ENCODE measurements around the gene SORBS2. TPM values are rescaled to one million over a fixed set of nuclear protein-coding genes. Genes with fewer than 3 reads are reported as not detected.

SORBS2 gene
- total RNA-seq, 1 donor from 2014 or later, result 33.6 TPM

DNA sequence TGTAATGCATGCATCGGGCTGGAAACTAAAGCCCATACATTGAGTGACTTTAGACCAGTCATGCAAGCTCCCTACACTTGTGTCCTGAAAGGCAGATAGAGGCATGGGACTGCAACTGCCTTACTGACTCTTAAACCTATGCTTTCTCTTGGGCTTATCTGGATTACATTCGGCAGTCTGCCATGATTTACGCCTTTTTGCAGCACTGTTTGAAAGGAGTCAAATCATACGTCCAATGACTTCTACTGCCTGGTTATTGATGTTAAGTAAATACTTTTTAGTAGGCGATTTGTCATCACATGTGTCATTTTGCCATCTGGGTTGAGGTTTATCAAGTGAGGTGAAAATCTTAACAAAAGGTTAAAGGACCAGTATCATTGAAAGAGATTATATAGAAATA lies 31.5 kb downstream of the SORBS2 start:
- DNase-seq (ENCODE audit: extremely low spot score, unreplicated experiment), result no peak
- Mint-ChIP-seq H3K27me3 (ENCODE audit: unreplicated experiment) (no peaks in the 10 kb centered on the region), H3K36me3 (ENCODE audit: unreplicated experiment) (no peaks in the 10 kb centered on the region), H3K4me1 (ENCODE audit: unreplicated experiment) (peaks cover 61% of the 10 kb centered on the region), H3K4me3 (ENCODE audit: unreplicated experiment) (no peak overlapping the region), H3K27ac (ENCODE audit: unreplicated experiment) (no peak overlapping the region), H3K9me3 (ENCODE audit: unreplicated experiment) (no peaks in the 10 kb centered on the region)
- no peak for TF ChIP-seq CTCF (IDR thresholded peaks at IDR 0.05)

GRCh38 chr4:185779517-185779916 lies 32.5 kb downstream of the SORBS2 start:
- H3K4me3 Mint-ChIP-seq (ENCODE audit: unreplicated experiment), result no peak overlapping the region
- peaks cover 65% of the 10 kb centered on the region for H3K4me1 Mint-ChIP-seq (ENCODE audit: unreplicated experiment)
- no peak for DNase-seq (ENCODE audit: extremely low spot score, unreplicated experiment)
- no peaks in the 10 kb centered on the region for H3K36me3 Mint-ChIP-seq (ENCODE audit: unreplicated experiment)
- peak overlapping the region; percentile 59 for H3K27ac Mint-ChIP-seq (ENCODE audit: unreplicated experiment)
- TF ChIP-seq CTCF (IDR thresholded peaks at IDR 0.05), result no peak
- H3K27me3 Mint-ChIP-seq (ENCODE audit: unreplicated experiment), result no peaks in the 10 kb centered on the region
- no peaks in the 10 kb centered on the region for H3K9me3 Mint-ChIP-seq (ENCODE audit: unreplicated experiment)

DNA sequence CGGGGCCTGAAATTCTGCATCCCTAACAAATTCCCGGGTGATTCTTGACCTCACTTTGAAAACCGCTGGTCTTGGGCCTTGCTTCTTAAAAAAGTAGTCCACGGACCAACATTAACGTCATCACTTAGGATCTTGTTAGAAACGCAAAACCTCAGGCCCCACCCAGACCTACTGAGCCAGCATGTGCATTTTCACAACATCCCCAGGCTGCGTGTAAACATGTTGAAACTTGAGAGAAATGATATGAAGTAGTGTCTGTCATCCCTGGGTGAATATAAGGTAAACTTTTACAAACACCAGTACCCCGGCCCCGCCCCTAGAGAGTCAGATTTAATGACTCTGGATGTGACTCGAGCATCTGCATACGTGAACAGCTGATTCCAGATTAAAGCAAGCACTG lies 33.7 kb downstream of the SORBS2 start:
- Mint-ChIP-seq H3K4me1 (ENCODE audit: unreplicated experiment) (peaks cover 65% of the 10 kb centered on the region), H3K9me3 (ENCODE audit: unreplicated experiment) (no peaks in the 10 kb centered on the region), H3K36me3 (ENCODE audit: unreplicated experiment) (no peaks in the 10 kb centered on the region), H3K27me3 (ENCODE audit: unreplicated experiment) (no peaks in the 10 kb centered on the region), H3K4me3 (ENCODE audit: unreplicated experiment) (no peak overlapping the region), H3K27ac (ENCODE audit: unreplicated experiment) (no peak overlapping the region)
- TF ChIP-seq CTCF (IDR thresholded peaks at IDR 0.05), result no peak
- DNase-seq (ENCODE audit: extremely low spot score, unreplicated experiment), result no peak

GRCh38 chr4:185775792-185776555 lies 36.0 kb downstream of the SORBS2 start:
- DNase-seq (ENCODE audit: extremely low spot score, unreplicated experiment), result no peak
- peak overlapping the region; percentile 89 for H3K27ac Mint-ChIP-seq (ENCODE audit: unreplicated experiment)
- H3K4me3 Mint-ChIP-seq (ENCODE audit: unreplicated experiment), result peak overlapping the region; percentile 76

More at GRCh38 chr4:185775792-185776555, 36.0 kb downstream of the SORBS2 start:
- Mint-ChIP-seq H3K27me3 (ENCODE audit: unreplicated experiment) (no peaks in the 10 kb centered on the region), H3K36me3 (ENCODE audit: unreplicated experiment) (no peaks in the 10 kb centered on the region), H3K9me3 (ENCODE audit: unreplicated experiment) (no peaks in the 10 kb centered on the region), H3K4me1 (ENCODE audit: unreplicated experiment) (peaks cover 73% of the 10 kb centered on the region)
- TF ChIP-seq CTCF (IDR thresholded peaks at IDR 0.05), result no peak

Data from osteocyte (in vitro differentiated cells).